HepG2 (cell line): ENCODE results near the gene GFPT1. TPM values are rescaled to one million over a fixed set of nuclear protein-coding genes. Genes with fewer than 3 reads are reported as not detected.

Experiments used
- AGO2 ChIP-seq: fragments of 200-400 bp; formaldehyde crosslinking; optimal IDR thresholded peaks from 2 replicates; pipeline ENCODE3; 2017; ENCODE audit warnings: mild to moderate bottlenecking, low read depth, low read length, moderate library complexity
- ARNT2 ChIP-seq: sonication (generic); formaldehyde crosslinking; IDR thresholded peaks from 2 replicates; pipeline ENCODE4 v1.8.0; 2022; ENCODE audit warnings: mild to moderate bottlenecking, low read depth, missing genetic modification reagents, moderate library complexity
- CREB1 ChIP-seq, 2 experiments: fragments of 450-650 bp in 1 of 2; IDR thresholded peaks; 2 replicates each; pipeline ENCODE4 v1.6.1; 2016 to 2017; ENCODE audit warnings: control low read depth in 1 of 2, mild to moderate bottlenecking in 1 of 2, missing compliant biosample characterization in 1 of 2, missing genetic modification characterization in 1 of 2
- FOXK2 ChIP-seq: fragments of 450-650 bp; IDR thresholded peaks from 2 replicates; pipeline ENCODE4 v1.6.1; 2016
- FOXO4 ChIP-seq: sonication (generic); formaldehyde crosslinking; conservative IDR thresholded peaks from 2 replicates; pipeline ENCODE4 v1.8.1; 2023; ENCODE audit warnings: missing genetic modification reagents
- HCFC1 ChIP-seq: fragments of 150-350 bp; IDR thresholded peaks from 2 replicates; pipeline ENCODE4 v1.6.1; 2014; ENCODE audit warnings: low read depth, low read length
- POGZ ChIP-seq: sonication (generic); formaldehyde crosslinking; IDR thresholded peaks from 2 replicates; pipeline ENCODE4 v1.4.0; 2020; ENCODE audit warnings: mild to moderate bottlenecking, missing genetic modification reagents
- PRMT3 ChIP-seq: sonication (generic); formaldehyde crosslinking; IDR thresholded peaks from 2 replicates; pipeline ENCODE4 v1.8.1; 2022; ENCODE audit warnings: low read depth, mild to moderate bottlenecking, moderate library complexity, missing genetic modification reagents, borderline replicate concordance
- SAP130 ChIP-seq: IDR thresholded peaks from 2 replicates; pipeline ENCODE4 v1.6.1; 2016; ENCODE audit warnings: low read depth
- SCMH1 ChIP-seq: sonication (generic); formaldehyde crosslinking; IDR thresholded peaks from 2 replicates; pipeline ENCODE4 v1.9.0; 2021; ENCODE audit warnings: missing genetic modification reagents, mild to moderate bottlenecking, borderline replicate concordance
- SMAD9 ChIP-seq: sonication (generic); formaldehyde crosslinking; IDR thresholded peaks from 2 replicates; pipeline ENCODE4 v1.5.1; 2020; ENCODE audit warnings: mild to moderate bottlenecking, missing genetic modification reagents
- SOX13 ChIP-seq, 3 experiments: fragments of 450-650 bp in 1 of 3; sonication (generic) in 1 of 3; formaldehyde crosslinking in 1 of 3; IDR thresholded peaks in 2 of 3; conservative IDR thresholded peaks in 1 of 3; 2 replicates each; pipeline versions ENCODE4 v1.5.0 to v1.6.1; 2016 to 2020; ENCODE audit warnings: antibody characterized with exemption in 1 of 3, mild to moderate bottlenecking in 1 of 3, missing compliant biosample characterization in 1 of 3, missing genetic modification reagents in 1 of 3, moderate library complexity in 1 of 3
- SOX6 ChIP-seq, 2 experiments: fragments of 450-650 bp in 1 of 2; sonication (generic) in 1 of 2; formaldehyde crosslinking in 1 of 2; IDR thresholded peaks; 2 replicates each; pipeline versions ENCODE4 v1.4.0 to v1.6.1; 2017 to 2020; ENCODE audit warnings: antibody characterized with exemption in 1 of 2, mild to moderate bottlenecking in 1 of 2, missing genetic modification reagents in 1 of 2
- SSRP1 ChIP-seq: IDR thresholded peaks from 2 replicates; pipeline ENCODE4 v1.6.1; 2016; ENCODE audit warnings: control low read depth
- TBP ChIP-seq: sonication (generic); formaldehyde crosslinking; IDR thresholded peaks from 2 replicates; pipeline ENCODE4 v1.5.0; 2020; ENCODE audit warnings: missing genetic modification reagents
- ZNF274 ChIP-seq: sonication (generic); formaldehyde crosslinking; IDR thresholded peaks from 2 replicates; pipeline ENCODE4 v1.5.1; 2020; ENCODE audit warnings: mild to moderate bottlenecking, missing genetic modification reagents
- ZNF704 ChIP-seq: sonication (generic); formaldehyde crosslinking; IDR thresholded peaks from 2 replicates; pipeline ENCODE4 v1.8.1; 2023; ENCODE audit warnings: mild to moderate bottlenecking, inconsistent platforms, moderate library complexity, missing genetic modification reagents, borderline replicate concordance
- ZNF781 ChIP-seq: sonication (generic); formaldehyde crosslinking; IDR thresholded peaks from 2 replicates; pipeline ENCODE4 v1.5.1; 2020; ENCODE audit warnings: borderline replicate concordance, mild to moderate bottlenecking, missing genetic modification reagents; ENCODE audit errors: not compliant biosample characterization
- ZNF883 ChIP-seq: sonication (generic); formaldehyde crosslinking; IDR thresholded peaks from 2 replicates; pipeline ENCODE4 v1.5.1; 2020; ENCODE audit warnings: mild to moderate bottlenecking, missing genetic modification reagents; ENCODE audit errors: not compliant biosample characterization
- polyA plus RNA-seq, 8 experiments: library from polyadenylated mRNA; depleted of rRNA in 3 of 8; stranded (reverse) in 7 of 8; unstranded in 1 of 8; fragments of >200 nt; fragmentation: Illumina TruSeq in 4 of 8; extraction: Trizol in 4 of 8; gene quantifications; 2 replicates each; pipeline versions ENCODE4 v1.2.1 to v1.2.3, GENCODE V29; 2011 to 2016; ENCODE audit warnings: low read depth in 4 of 8, missing spikeins in 1 of 8, mixed read lengths in 1 of 8; ENCODE audit not compliant: insufficient read depth in 1 of 8
- total RNA-seq, 5 experiments: library from RNA; depleted of rRNA; stranded (reverse); fragments of >200 nt; fragmentation: Illumina TruSeq; extraction: Trizol; gene quantifications; 2 replicates each; pipeline ENCODE4 v1.2.3, GENCODE V29; 2016; ENCODE audit warnings: low read depth in 1 of 5
- TF ChIP-seq, protein P1 (sequence below): sonication (generic); formaldehyde crosslinking; IDR thresholded peaks from 2 replicates; pipeline ENCODE4 v1.4.0; 2020; ENCODE audit warnings: low read depth, mild to moderate bottlenecking, missing genetic modification reagents
- TF ChIP-seq, protein P2 (sequence below): sonication (generic); formaldehyde crosslinking; IDR thresholded peaks from 2 replicates; pipeline ENCODE4 v1.4.0; 2020; ENCODE audit warnings: missing genetic modification reagents, borderline replicate concordance

GFPT1 gene
- total and polyA plus RNA-seq, 2 of the 13 experiments (the other 11 are each of a cell fraction or from before 2014, with no cell fraction given): 24.0 to 84.9 TPM

GRCh38 chr2:69356471-69356870, 30.6 kb downstream of the GFPT1 start (continued):
- TF ChIP-seq PRMT3 (CRISPR knock-in tag) (no peak), CREB1 (IDR thresholded peaks at IDR 0.05) (no peak), CREB1 (CRISPR knock-in tag; IDR thresholded peaks at IDR 0.05) (no peak), FOXK2 (peak; percentile 31; the same call in 1 of the 2 replicates), SAP130 (CRISPR knock-in tag) (no peak), SCMH1 (CRISPR knock-in tag) (no peak), POGZ (CRISPR knock-in tag) (peak; percentile 48; the same call in 1 of the 2 replicates), SOX6 (IDR thresholded peaks at IDR 0.05) (no peak), SOX6 (CRISPR knock-in tag; IDR thresholded peaks at IDR 0.05) (peak; percentile 42; the same call in 1 of the 2 replicates), ARNT2 (CRISPR knock-in tag) (no peak), ZNF274 (CRISPR knock-in tag) (no peak), SMAD9 (CRISPR knock-in tag) (no peak), SOX13 (IDR thresholded peaks at IDR 0.05) (no peak), SOX13 (CRISPR knock-in tag; conservative IDR thresholded peaks at IDR 0.05 in 1 of 2, IDR thresholded peaks at IDR 0.05 in 1 of 2) (peak in 1 of 2 experiments; percentile 9; a peak in 1 of 4 replicates), TBP (CRISPR knock-in tag) (no peak), HCFC1 (no peak), ZNF883 (CRISPR knock-in tag) (no peak), ZNF781 (CRISPR knock-in tag) (no peak), AGO2 (no peak), FOXO4 (CRISPR knock-in tag) (no peak), ZNF704 (CRISPR knock-in tag) (no peak), SSRP1 (CRISPR knock-in tag) (no peak)
- TF ChIP-seq, protein P1, sequence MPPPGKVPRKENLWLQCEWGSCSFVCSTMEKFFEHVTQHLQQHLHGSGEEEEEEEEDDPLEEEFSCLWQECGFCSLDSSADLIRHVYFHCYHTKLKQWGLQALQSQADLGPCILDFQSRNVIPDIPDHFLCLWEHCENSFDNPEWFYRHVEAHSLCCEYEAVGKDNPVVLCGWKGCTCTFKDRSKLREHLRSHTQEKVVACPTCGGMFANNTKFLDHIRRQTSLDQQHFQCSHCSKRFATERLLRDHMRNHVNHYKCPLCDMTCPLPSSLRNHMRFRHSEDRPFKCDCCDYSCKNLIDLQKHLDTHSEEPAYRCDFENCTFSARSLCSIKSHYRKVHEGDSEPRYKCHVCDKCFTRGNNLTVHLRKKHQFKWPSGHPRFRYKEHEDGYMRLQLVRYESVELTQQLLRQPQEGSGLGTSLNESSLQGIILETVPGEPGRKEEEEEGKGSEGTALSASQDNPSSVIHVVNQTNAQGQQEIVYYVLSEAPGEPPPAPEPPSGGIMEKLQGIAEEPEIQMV: no peak
- TF ChIP-seq, protein P2, sequence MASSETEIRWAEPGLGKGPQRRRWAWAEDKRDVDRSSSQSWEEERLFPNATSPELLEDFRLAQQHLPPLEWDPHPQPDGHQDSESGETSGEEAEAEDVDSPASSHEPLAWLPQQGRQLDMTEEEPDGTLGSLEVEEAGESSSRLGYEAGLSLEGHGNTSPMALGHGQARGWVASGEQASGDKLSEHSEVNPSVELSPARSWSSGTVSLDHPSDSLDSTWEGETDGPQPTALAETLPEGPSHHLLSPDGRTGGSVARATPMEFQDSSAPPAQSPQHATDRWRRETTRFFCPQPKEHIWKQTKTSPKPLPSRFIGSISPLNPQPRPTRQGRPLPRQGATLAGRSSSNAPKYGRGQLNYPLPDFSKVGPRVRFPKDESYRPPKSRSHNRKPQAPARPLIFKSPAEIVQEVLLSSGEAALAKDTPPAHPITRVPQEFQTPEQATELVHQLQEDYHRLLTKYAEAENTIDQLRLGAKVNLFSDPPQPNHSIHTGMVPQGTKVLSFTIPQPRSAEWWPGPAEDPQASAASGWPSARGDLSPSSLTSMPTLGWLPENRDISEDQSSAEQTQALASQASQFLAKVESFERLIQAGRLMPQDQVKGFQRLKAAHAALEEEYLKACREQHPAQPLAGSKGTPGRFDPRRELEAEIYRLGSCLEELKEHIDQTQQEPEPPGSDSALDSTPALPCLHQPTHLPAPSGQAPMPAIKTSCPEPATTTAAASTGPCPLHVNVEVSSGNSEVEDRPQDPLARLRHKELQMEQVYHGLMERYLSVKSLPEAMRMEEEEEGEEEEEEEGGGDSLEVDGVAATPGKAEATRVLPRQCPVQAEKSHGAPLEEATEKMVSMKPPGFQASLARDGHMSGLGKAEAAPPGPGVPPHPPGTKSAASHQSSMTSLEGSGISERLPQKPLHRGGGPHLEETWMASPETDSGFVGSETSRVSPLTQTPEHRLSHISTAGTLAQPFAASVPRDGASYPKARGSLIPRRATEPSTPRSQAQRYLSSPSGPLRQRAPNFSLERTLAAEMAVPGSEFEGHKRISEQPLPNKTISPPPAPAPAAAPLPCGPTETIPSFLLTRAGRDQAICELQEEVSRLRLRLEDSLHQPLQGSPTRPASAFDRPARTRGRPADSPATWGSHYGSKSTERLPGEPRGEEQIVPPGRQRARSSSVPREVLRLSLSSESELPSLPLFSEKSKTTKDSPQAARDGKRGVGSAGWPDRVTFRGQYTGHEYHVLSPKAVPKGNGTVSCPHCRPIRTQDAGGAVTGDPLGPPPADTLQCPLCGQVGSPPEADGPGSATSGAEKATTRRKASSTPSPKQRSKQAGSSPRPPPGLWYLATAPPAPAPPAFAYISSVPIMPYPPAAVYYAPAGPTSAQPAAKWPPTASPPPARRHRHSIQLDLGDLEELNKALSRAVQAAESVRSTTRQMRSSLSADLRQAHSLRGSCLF (CRISPR knock-in tag): no peak
